Mucosa of descending colon (tissue), 3 donors: ENCODE measurements around the gene NKX2-2. TPM values are rescaled to one million over a fixed set of nuclear protein-coding genes. Genes with fewer than 3 reads are reported as not detected.
"Not testable (repeated sequence)": the region's sequence is repeated elsewhere in the genome, so short reads cannot be mapped to it uniquely, and the experiment has no call there.

Source experiments
- ATAC-seq: fragments of 200-7000 bp; cut with Tn5 transposase; one replicate; pipeline ENCODE4 v1.9.1; 2020; ENCODE audit warnings: mild to moderate bottlenecking, moderate library complexity
- DNase-seq, 3 donors: peaks; one replicate each; pipeline ENCODE4 v3.0.0-alpha.2; 2020
- H3K36me3 ChIP-seq: fragments of 200-600 bp; one replicate; pipeline ENCODE4 v1.8.0; 2021; ENCODE audit warnings: low read depth, mild to moderate bottlenecking
- H3K4me1 ChIP-seq: fragments of 200-600 bp; one replicate; pipeline ENCODE4 v1.8.0; 2021; ENCODE audit warnings: low read depth, mild to moderate bottlenecking
- H3K4me3 ChIP-seq: fragments of 200-600 bp; one replicate; pipeline ENCODE4 v1.8.0; 2021; ENCODE audit warnings: mild to moderate bottlenecking
- H3K9me3 ChIP-seq: fragments of 200-600 bp; one replicate; pipeline ENCODE4 v1.8.0; 2021; ENCODE audit warnings: mild to moderate bottlenecking
- CTCF ChIP-seq: fragments of 200-600 bp; IDR thresholded peaks from one replicate; pipeline ENCODE4 v1.8.0; 2022; ENCODE audit warnings: antibody characterized with exemption, mild to moderate bottlenecking
- intact Hi-C, 2 donors: fragments of 100-400 bp; cut with DNase I in 1 of 2; cut with micrococcal nuclease in 1 of 2; formaldehyde crosslinking; loops; one replicate each; pipeline versions ENCODE4 v1.11.0 to v1.11.1; 2022; cut with DNase I, micrococcal nuclease
- total RNA-seq, 3 donors: library from RNA; stranded (reverse); fragmentation: NEBNext Ultra II Directional in 2 of 3; extraction: Animal tissue kit (Norgen Biotek cat#: 25700) in 2 of 3; gene quantifications; one replicate each; pipeline versions ENCODE4 v1.2.1 to v1.2.4, GENCODE V29; 2021 to 2023
- donor health status: DM: no; HTN: no; CAD: no; lungs with moderate emphysema.
- donor health status: DM: no; HTN: no; CAD: no.
- donor health status: DM: no; HTN: yes; CAD: no.

NKX2-2 gene
- total RNA-seq, 3 donors from 2014 or later, result 0.22 to 1.8 (median 0.81) TPM

- DNase-seq (no peak), ATAC-seq (no peak)
- H3K4me3 ChIP-seq, result no peak overlapping the region
- TF ChIP-seq CTCF, result no peak
- H3K4me1 ChIP-seq, result no peaks in the 10 kb centered on the region
- H3K36me3 ChIP-seq, result no peaks in the 10 kb centered on the region
- H3K9me3 ChIP-seq, result no peaks in the 10 kb centered on the region
- intact Hi-C loops, result loop anchor here (10.0 kb wide), 2 partner anchors 635 to 665 kb away; no protein-coding TSS in a partner anchor
Measured at GRCh38 chr20:21499641-21500040, 14.2 kb downstream of the NKX2-2 start.

- TF ChIP-seq CTCF, result no peak
- ATAC-seq (no peak), DNase-seq (no peak)
- intact Hi-C loops, result no loop called here
- no peak overlapping the region for H3K4me3 ChIP-seq
- H3K36me3 ChIP-seq, result no peaks in the 10 kb centered on the region
- H3K9me3 ChIP-seq, result no peaks in the 10 kb centered on the region
- no peaks in the 10 kb centered on the region for H3K4me1 ChIP-seq
Measured at GRCh38 chr20:21498635-21499034, 15.2 kb downstream of the NKX2-2 start.

GRCh38 chr20:21498195-21498594 lies 15.7 kb downstream of the NKX2-2 start:
- intact Hi-C loops, result no loop called here
- H3K36me3 ChIP-seq, result no peaks in the 10 kb centered on the region
- TF ChIP-seq CTCF, result no peak
- H3K4me1 ChIP-seq, result no peaks in the 10 kb centered on the region
- ATAC-seq (no peak), DNase-seq (no peak)
- no peak overlapping the region for H3K4me3 ChIP-seq
- no peaks in the 10 kb centered on the region for H3K9me3 ChIP-seq

- no peak for ATAC-seq
- H3K4me3 ChIP-seq, result no peak overlapping the region
- H3K4me1 ChIP-seq, result no peaks in the 10 kb centered on the region
- no peaks in the 10 kb centered on the region for H3K9me3 ChIP-seq
- DNase-seq, result no peak
- intact Hi-C loops, result no loop called here
- H3K36me3 ChIP-seq, result no peaks in the 10 kb centered on the region
- no peak for TF ChIP-seq CTCF
Measured at GRCh38 chr20:21496452-21496851, 17.4 kb downstream of the NKX2-2 start.

GRCh38 chr20:21493049-21493448 lies 20.8 kb downstream of the NKX2-2 start:
- TF ChIP-seq CTCF, result no peak
- no peaks in the 10 kb centered on the region for H3K36me3 ChIP-seq
- no peak for ATAC-seq
- no peak for DNase-seq
- no peaks in the 10 kb centered on the region for H3K9me3 ChIP-seq
- intact Hi-C loops, result no loop called here
- no peak overlapping the region for H3K4me3 ChIP-seq
- H3K4me1 ChIP-seq, result no peaks in the 10 kb centered on the region

GRCh38 chr20:21490105-21490504 lies 23.8 kb downstream of the NKX2-2 start:
- Histone ChIP-seq H3K36me3 (no peaks in the 10 kb centered on the region), H3K4me1 (no peaks in the 10 kb centered on the region), H3K4me3 (no peak overlapping the region), H3K9me3 (no peaks in the 10 kb centered on the region)
- ATAC-seq (no peak), DNase-seq (no peak)
- no peak for TF ChIP-seq CTCF
- intact Hi-C loops, result no loop called here

GRCh38 chr20:21480144-21480543 lies 33.7 kb downstream of the NKX2-2 start:
- intact Hi-C loops, result not testable (repeated sequence)

More at GRCh38 chr20:21480144-21480543, 33.7 kb downstream of the NKX2-2 start:
- not testable (repeated sequence) for DNase-seq, H3K9me3 ChIP-seq, H3K4me3 ChIP-seq, H3K36me3 ChIP-seq, ATAC-seq, H3K4me1 ChIP-seq
